ENCODE measurements around the gene TYMP.

Gene TYMP

GRCh38 chr22:50571264-50572175 is 41.7 kb upstream of the TYMP start:
- no peaks in the 10 kb centered on the region for H3K4me1 ChIP-seq (ENCODE audit: control insufficient read depth, insufficient read depth, low read length)
- H3K27me3 ChIP-seq (ENCODE audit: control insufficient read depth, insufficient read depth, low read length) = no peaks in the 10 kb centered on the region
- H3K27ac ChIP-seq (ENCODE audit: low read depth, low read length) = no peak overlapping the region
- no peak overlapping the region for H3K9ac ChIP-seq (ENCODE audit: low read length)
- no peak overlapping the region for H3K4me3 ChIP-seq (ENCODE audit: low read length)
- H3K36me3 ChIP-seq (ENCODE audit: control insufficient read depth, insufficient read depth, low read length) = peaks cover 9% of the 10 kb centered on the region

- Histone ChIP-seq H3K27me3 (ENCODE audit: control insufficient read depth, insufficient read depth, low read length) (no peaks in the 10 kb centered on the region), H3K27ac (ENCODE audit: low read depth, low read length) (no peak overlapping the region), H3K9ac (ENCODE audit: low read length) (no peak overlapping the region), H3K36me3 (ENCODE audit: control insufficient read depth, insufficient read depth, low read length) (peaks cover 9% of the 10 kb centered on the region), H3K4me1 (ENCODE audit: control insufficient read depth, insufficient read depth, low read length) (no peaks in the 10 kb centered on the region), H3K4me3 (ENCODE audit: low read length) (no peak overlapping the region)
Observed at GRCh38 chr22:50570861-50571260, 41.0 kb upstream of the TYMP start.

DNA sequence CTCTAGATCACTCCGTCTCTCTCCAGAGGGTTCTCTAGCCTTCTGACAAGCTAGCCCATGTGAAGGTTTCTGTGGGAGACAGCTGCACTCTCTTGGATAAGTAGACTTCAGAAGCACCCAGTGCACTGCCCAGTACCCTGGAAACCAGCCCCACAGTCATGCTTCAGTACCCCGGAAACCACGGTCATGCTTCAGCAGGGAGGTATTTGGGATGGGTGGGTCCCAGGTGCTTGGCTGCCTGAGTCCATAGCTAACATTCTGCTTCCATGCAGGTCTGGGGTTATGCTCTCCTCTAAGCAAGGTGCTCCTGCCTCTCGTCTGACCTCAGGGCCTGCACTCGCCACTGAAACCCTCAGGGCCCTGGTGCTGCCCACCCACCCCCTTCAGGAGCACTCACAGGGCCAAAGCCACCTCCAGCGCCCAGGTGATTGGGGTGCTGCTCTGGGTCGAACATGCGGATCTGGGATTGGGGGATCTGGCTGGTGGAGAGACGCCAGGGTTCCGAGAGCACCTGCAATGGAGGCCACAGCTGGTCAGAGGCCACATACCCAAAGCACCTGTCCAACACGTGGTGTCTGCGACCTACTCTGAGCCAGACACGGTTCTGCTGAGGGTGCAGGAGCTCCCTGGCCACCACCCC is 40.2 kb upstream of the TYMP start:
- H3K4me1 ChIP-seq (ENCODE audit: control insufficient read depth, insufficient read depth, low read length) = no peaks in the 10 kb centered on the region
- H3K27ac ChIP-seq (ENCODE audit: low read depth, low read length) = no peak overlapping the region
- H3K36me3 ChIP-seq (ENCODE audit: control insufficient read depth, insufficient read depth, low read length) = peaks cover 9% of the 10 kb centered on the region
- no peak overlapping the region for H3K4me3 ChIP-seq (ENCODE audit: low read length)
- H3K27me3 ChIP-seq (ENCODE audit: control insufficient read depth, insufficient read depth, low read length) = no peaks in the 10 kb centered on the region
- H3K9ac ChIP-seq (ENCODE audit: low read length) = no peak overlapping the region

GRCh38 chr22:50569041-50569459 is 39.2 kb upstream of the TYMP start:
- Histone ChIP-seq H3K9ac (ENCODE audit: low read length) (no peak overlapping the region), H3K4me3 (ENCODE audit: low read length) (no peak overlapping the region), H3K27me3 (ENCODE audit: control insufficient read depth, insufficient read depth, low read length) (no peaks in the 10 kb centered on the region), H3K27ac (ENCODE audit: low read depth, low read length) (no peak overlapping the region), H3K4me1 (ENCODE audit: control insufficient read depth, insufficient read depth, low read length) (no peaks in the 10 kb centered on the region), H3K36me3 (ENCODE audit: control insufficient read depth, insufficient read depth, low read length) (peaks cover 9% of the 10 kb centered on the region)

GRCh38 chr22:50568626-50569025 is 38.8 kb upstream of the TYMP start:
- H3K9ac ChIP-seq (ENCODE audit: low read length) = no peak overlapping the region
- H3K27ac ChIP-seq (ENCODE audit: low read depth, low read length) = no peak overlapping the region
- H3K36me3 ChIP-seq (ENCODE audit: control insufficient read depth, insufficient read depth, low read length) = peaks cover 9% of the 10 kb centered on the region
- H3K4me3 ChIP-seq (ENCODE audit: low read length) = no peak overlapping the region
- H3K4me1 ChIP-seq (ENCODE audit: control insufficient read depth, insufficient read depth, low read length) = no peaks in the 10 kb centered on the region
- H3K27me3 ChIP-seq (ENCODE audit: control insufficient read depth, insufficient read depth, low read length) = no peaks in the 10 kb centered on the region

GRCh38 chr22:50567721-50568252 is 38.0 kb upstream of the TYMP start:
- H3K27ac ChIP-seq (ENCODE audit: low read depth, low read length) = no peak overlapping the region

DNA sequence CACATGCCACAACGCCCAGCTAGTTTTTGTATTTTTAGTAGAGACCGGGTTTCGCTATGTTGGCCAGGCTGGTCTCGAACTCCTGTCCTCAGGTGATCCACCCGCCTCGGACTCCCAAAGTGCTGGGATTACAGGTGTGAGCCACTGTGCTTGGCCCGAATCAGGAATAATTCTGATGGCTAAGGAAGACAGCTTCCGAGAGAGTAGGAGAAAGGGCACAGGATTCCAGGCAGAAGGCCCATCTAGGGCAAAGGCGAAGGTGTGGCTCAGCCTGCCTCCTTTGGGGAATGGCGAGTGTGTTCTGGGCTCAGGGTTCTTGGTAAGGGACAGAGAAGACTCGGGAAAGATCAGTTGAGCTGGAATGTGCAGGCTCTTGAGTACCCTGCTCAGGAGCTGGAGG is 34.5 kb upstream of the TYMP start:
- H3K4me3 ChIP-seq (ENCODE audit: low read length) = no peak overlapping the region
- H3K9ac ChIP-seq (ENCODE audit: low read length) = no peak overlapping the region
- H3K27me3 ChIP-seq (ENCODE audit: control insufficient read depth, insufficient read depth, low read length) = no peaks in the 10 kb centered on the region
- peaks cover 3% of the 10 kb centered on the region for H3K36me3 ChIP-seq (ENCODE audit: control insufficient read depth, insufficient read depth, low read length)
- no peaks in the 10 kb centered on the region for H3K4me1 ChIP-seq (ENCODE audit: control insufficient read depth, insufficient read depth, low read length)
- no peak overlapping the region for H3K27ac ChIP-seq (ENCODE audit: low read depth, low read length)

More at GRCh38 chr22:50567721-50568252, 38.0 kb upstream of the TYMP start:
- Histone ChIP-seq H3K27me3 (ENCODE audit: control insufficient read depth, insufficient read depth, low read length) (no peaks in the 10 kb centered on the region), H3K9ac (ENCODE audit: low read length) (no peak overlapping the region), H3K36me3 (ENCODE audit: control insufficient read depth, insufficient read depth, low read length) (peaks cover 9% of the 10 kb centered on the region), H3K4me3 (ENCODE audit: low read length) (no peak overlapping the region), H3K4me1 (ENCODE audit: control insufficient read depth, insufficient read depth, low read length) (no peaks in the 10 kb centered on the region)

GRCh38 chr22:50563413-50564160 is 33.8 kb upstream of the TYMP start:
- Histone ChIP-seq H3K9ac (ENCODE audit: low read length) (peak overlapping the region; percentile 60), H3K4me3 (ENCODE audit: low read length) (peak overlapping the region; percentile 70), H3K27ac (ENCODE audit: low read depth, low read length) (no peak overlapping the region)

GRCh38 chr22:50562523-50563412 is 33.0 kb upstream of the TYMP start, which contains the start of gene SYCE3:
SYCE3 (minus strand) TSS chr22:50562919; CDS start chr22:50556405, 6,514 bp downstream.
- H3K27me3 ChIP-seq (ENCODE audit: control insufficient read depth, insufficient read depth, low read length) = no peaks in the 10 kb centered on the region
- H3K9ac ChIP-seq (ENCODE audit: low read length) = peak within 1 kb of the TSS; percentile 60
- H3K36me3 ChIP-seq (ENCODE audit: control insufficient read depth, insufficient read depth, low read length) = no peaks in the 10 kb centered on the region
- H3K4me3 ChIP-seq (ENCODE audit: low read length) = peak within 1 kb of the TSS; percentile 70
- H3K4me1 ChIP-seq (ENCODE audit: control insufficient read depth, insufficient read depth, low read length) = no peaks in the 10 kb centered on the region
- no peak within 1 kb of the TSS for H3K27ac ChIP-seq (ENCODE audit: low read depth, low read length)

More at GRCh38 chr22:50563413-50564160, 33.8 kb upstream of the TYMP start:
- H3K4me1 ChIP-seq (ENCODE audit: control insufficient read depth, insufficient read depth, low read length) = no peaks in the 10 kb centered on the region
- no peaks in the 10 kb centered on the region for H3K27me3 ChIP-seq (ENCODE audit: control insufficient read depth, insufficient read depth, low read length)
- no peaks in the 10 kb centered on the region for H3K36me3 ChIP-seq (ENCODE audit: control insufficient read depth, insufficient read depth, low read length)

- no peak overlapping the region for H3K4me3 ChIP-seq (ENCODE audit: low read length)
- no peak overlapping the region for H3K27ac ChIP-seq (ENCODE audit: low read depth, low read length)
- no peaks in the 10 kb centered on the region for H3K36me3 ChIP-seq (ENCODE audit: control insufficient read depth, insufficient read depth, low read length)
- H3K4me1 ChIP-seq (ENCODE audit: control insufficient read depth, insufficient read depth, low read length) = no peaks in the 10 kb centered on the region
- H3K27me3 ChIP-seq (ENCODE audit: control insufficient read depth, insufficient read depth, low read length) = no peaks in the 10 kb centered on the region
- no peak overlapping the region for H3K9ac ChIP-seq (ENCODE audit: low read length)
Observed at GRCh38 chr22:50561401-50562358, 31.9 kb upstream of the TYMP start.

All from rectal smooth muscle tissue (tissue), 1 donor.